Omental fat pad (tissue), 4 donors: ENCODE data around the gene ADAMTS8. TPM values are rescaled to one million over a fixed set of nuclear protein-coding genes. Genes with fewer than 3 reads are reported as not detected.
"Not testable (repeated sequence)": the region's sequence is repeated elsewhere in the genome, so short reads cannot be mapped to it uniquely, and the experiment has no call there.

Experiments used
- ATAC-seq: fragments of 150-250 bp; one replicate; pipeline ENCODE4 v1.9.1; 2016; ENCODE audit warnings: mild to moderate bottlenecking, moderate library complexity; ENCODE audit not compliant: low FRiP score
- DNase-seq: peaks from one replicate; pipeline ENCODE4 v3.0.0-alpha.2; 2019; ENCODE audit warnings: low spot score
- total RNA-seq, 4 donors: library from RNA; depleted of rRNA; stranded (reverse); fragments of >200 nt; gene quantifications; one replicate each; pipeline ENCODE4 v1.1.0, GENCODE V29; 2016
- TF ChIP-seq, protein P1 (sequence below), 3 donors: fragments of 450-650 bp; IDR thresholded peaks; one replicate each; pipeline ENCODE4 v1.5.1; 2016 to 2017; ENCODE audit warnings: antibody characterized with exemption in 3 of 3, mild to moderate bottlenecking in 3 of 3, moderate library complexity in 2 of 3

ADAMTS8 gene
- total RNA-seq, 4 donors from 2014 or later: 0.13 to 1.2 (median 0.22) TPM

- DNase-seq (no peak), ATAC-seq (no peak)
These were observed 19.6 kb upstream of the ADAMTS8 start for GRCh38 chr11:130448039-130448415.

GRCh38 chr11:130445788-130446187 is 17.4 kb upstream of the ADAMTS8 start:
- no peak for ATAC-seq
- no peak for DNase-seq
- TF ChIP-seq, protein P1, sequence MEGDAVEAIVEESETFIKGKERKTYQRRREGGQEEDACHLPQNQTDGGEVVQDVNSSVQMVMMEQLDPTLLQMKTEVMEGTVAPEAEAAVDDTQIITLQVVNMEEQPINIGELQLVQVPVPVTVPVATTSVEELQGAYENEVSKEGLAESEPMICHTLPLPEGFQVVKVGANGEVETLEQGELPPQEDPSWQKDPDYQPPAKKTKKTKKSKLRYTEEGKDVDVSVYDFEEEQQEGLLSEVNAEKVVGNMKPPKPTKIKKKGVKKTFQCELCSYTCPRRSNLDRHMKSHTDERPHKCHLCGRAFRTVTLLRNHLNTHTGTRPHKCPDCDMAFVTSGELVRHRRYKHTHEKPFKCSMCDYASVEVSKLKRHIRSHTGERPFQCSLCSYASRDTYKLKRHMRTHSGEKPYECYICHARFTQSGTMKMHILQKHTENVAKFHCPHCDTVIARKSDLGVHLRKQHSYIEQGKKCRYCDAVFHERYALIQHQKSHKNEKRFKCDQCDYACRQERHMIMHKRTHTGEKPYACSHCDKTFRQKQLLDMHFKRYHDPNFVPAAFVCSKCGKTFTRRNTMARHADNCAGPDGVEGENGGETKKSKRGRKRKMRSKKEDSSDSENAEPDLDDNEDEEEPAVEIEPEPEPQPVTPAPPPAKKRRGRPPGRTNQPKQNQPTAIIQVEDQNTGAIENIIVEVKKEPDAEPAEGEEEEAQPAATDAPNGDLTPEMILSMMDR (IDR thresholded peaks at IDR 0.05): no peak

More at GRCh38 chr11:130448039-130448415, 19.6 kb upstream of the ADAMTS8 start:
- TF ChIP-seq, protein P1 (IDR thresholded peaks at IDR 0.05): no peak

DNA sequence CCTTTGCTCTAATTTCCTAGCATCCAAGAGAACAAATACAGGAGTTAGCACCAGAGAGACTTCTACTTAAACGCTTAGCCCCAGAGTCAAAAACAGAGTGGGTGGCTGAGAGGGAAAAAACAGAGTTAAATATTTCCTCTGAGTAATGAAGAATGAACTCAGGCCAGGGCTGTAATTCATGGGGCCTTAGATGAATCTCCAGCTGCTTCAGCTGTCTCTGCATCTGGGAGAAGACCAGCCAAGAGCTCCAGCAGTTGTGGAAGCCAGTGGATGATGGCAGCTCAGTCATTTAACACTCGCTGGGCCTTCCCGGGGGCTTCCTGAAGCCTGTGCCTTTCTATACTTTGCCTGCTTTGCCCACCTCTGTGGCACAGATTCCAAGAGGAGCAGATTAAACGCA is 14.3 kb upstream of the ADAMTS8 start:
- peak; percentile 34 for ATAC-seq
- DNase-seq: no peak
- TF ChIP-seq, protein P1 (IDR thresholded peaks at IDR 0.05): no peak

- DNase-seq: no peak
- TF ChIP-seq, protein P1 (IDR thresholded peaks at IDR 0.05): no peak
- peak; percentile 56 for ATAC-seq
These were observed 13.3 kb upstream of the ADAMTS8 start for GRCh38 chr11:130441719-130442118.

GRCh38 chr11:130439876-130440275 is 11.5 kb upstream of the ADAMTS8 start:
- TF ChIP-seq, protein P1 (IDR thresholded peaks at IDR 0.05): no peak
- DNase-seq: no peak
- no peak for ATAC-seq

GRCh38 chr11:130439160-130439519 is 10.7 kb upstream of the ADAMTS8 start:
- TF ChIP-seq, protein P1 (IDR thresholded peaks at IDR 0.05): no peak
- no peak for DNase-seq
- ATAC-seq: no peak

DNA sequence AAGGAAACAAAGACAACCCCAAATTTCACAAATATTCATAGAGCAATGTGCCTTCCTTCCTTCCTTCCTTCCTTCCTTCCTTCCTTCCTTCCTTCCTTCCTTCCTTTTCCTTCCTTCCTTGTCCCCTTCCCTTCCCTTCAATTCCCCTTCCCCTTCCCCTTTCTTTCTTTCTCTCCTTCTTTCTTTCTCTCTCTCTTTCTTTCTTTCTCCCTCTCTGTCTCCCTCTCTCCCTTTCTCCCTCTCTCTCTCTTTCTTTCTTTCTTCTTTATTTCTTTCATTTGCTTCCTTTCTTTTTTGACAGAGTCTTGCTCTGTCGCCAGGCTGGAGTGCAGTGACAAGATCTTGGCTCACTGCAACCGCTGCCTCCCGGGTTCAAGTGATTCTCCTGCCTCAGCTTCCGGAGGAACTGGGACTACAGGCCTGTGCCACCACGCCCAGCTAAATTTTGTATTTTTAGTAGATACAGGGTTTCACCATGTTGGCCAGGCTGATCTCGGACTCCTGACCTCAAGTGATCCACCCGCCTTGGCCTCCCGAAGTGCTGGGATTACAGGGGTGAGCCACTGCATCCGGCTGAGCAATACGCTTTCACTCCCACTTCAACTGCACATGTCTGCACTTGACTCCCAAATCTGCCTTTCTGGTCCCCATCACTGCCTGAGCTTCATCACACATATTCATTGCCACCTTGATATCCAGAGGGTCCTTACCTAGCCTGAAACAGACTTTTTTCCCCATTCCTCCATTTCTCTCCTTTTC is 10.2 kb upstream of the ADAMTS8 start:
- ATAC-seq, DNase-seq: not testable (repeated sequence)
